ENCODE results near the gene METTL23. TPM values are rescaled to one million over a fixed set of nuclear protein-coding genes. Genes with fewer than 3 reads are reported as not detected.
"Not testable (repeated sequence)": the region's sequence is repeated elsewhere in the genome, so short reads cannot be mapped to it uniquely, and the experiment has no call there.

The METTL23 gene
- polyA plus RNA-seq, 3 donors, result 39.1 to 45.1 (median 40.8) TPM

GRCh38 chr17:76740329-76741118 is 13.9 kb downstream of the METTL23 start:
- DNase-seq (ENCODE audit: extremely low read depth in 1 of 11, low read depth in 9 of 11, low spot score in 4 of 11), result no peak

DNA sequence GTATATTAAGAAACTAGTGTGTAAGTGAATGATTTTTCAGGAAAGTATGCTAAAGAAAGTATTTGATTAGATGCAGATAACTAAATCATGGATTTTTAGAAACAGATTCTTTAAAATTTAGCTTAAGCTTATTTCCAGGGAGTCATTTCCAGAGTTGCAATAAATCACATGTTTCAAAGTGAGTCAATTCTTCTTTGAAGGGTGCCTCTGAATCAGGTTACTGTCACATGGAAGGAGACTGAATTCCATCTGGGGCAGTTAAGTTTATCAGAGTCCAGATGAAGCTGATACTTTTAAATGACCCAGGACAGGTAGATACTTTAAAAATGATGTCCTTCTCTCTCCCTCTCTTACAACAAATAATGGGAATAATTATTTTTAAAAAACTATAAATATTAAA is 16.3 kb downstream of the METTL23 start:
- DNase-seq (ENCODE audit: extremely low read depth in 1 of 11, low read depth in 9 of 11, low spot score in 4 of 11), result no peak

GRCh38 chr17:76744747-76745146 is 18.1 kb downstream of the METTL23 start:
- DNase-seq (ENCODE audit: extremely low read depth in 1 of 11, low read depth in 9 of 11, low spot score in 4 of 11), result no peak

DNA sequence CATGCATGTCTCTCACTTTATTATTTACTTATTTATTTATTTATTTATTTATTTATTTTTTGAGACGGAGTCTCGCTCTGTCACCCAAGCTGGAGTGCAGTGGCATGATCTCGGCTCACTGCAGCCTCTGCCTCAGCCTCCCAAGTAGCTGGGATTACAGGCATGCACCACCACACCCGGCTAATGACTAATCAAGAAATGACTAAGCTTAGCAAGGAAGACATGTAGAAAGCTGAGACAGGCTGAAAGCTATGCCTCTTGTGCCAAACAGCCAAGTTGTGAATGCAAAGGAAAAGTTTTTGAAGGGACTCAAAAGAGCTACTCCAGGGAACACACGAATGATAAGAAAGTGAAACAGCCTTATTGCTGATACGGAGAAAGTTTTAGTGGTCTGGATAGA is 19.1 kb downstream of the METTL23 start:
- DNase-seq (ENCODE audit: extremely low read depth in 1 of 11, low read depth in 9 of 11, low spot score in 4 of 11), result not testable (repeated sequence)

- DNase-seq (ENCODE audit: extremely low read depth in 1 of 11, low read depth in 9 of 11, low spot score in 4 of 11), result no peak
These were observed 21.2 kb downstream of the METTL23 start for GRCh38 chr17:76747716-76748363.

DNA sequence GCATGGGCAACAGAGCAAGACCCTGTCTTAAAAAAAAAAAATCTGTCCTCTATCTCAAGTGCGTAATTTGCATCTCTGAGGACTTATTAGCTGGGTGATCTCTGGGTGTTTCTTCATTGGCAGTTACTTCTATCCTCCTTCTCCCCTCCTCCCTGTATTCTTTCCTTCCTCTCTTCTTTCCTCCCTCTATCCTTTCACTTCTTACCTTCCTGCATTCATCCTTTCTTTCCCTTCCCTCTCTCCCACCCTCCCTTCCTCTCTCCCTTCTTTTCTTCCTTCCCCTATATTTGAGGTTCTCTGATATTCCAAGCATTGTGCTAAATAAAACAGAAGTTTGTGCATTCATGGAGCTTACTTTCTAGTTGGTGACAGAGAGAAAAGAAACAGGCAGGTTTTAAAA is 22.0 kb downstream of the METTL23 start:
- no peak for DNase-seq (ENCODE audit: extremely low read depth in 1 of 11, low read depth in 9 of 11, low spot score in 4 of 11)

DNA sequence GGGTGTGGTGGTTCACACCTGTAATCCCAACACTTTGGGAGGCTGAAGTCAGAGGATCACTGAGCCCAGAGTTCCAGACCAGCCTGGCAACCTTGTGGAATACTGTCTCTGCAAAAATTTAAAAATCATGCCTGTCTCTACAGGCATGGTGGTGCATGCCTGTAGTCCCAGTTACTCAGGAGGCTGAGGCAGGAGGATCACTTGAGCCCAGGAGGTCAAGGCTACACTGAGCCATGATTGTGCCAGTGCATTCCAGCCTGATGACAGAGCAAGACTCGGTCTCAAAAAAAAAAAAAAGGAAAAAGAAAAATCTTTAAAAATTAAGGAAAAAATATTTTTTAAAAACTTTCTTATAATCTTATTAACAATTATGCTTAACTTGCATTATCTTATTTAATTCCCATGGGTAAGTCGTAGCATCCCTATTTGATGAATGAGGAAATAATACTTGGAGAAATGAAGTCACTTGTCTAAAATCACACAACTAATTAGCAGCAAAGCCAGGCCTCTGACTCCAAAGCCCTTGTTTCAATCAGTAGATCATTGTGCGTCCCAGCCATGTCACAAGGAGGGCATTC is 24.9 kb downstream of the METTL23 start:
- no peak for DNase-seq (ENCODE audit: extremely low read depth in 1 of 11, low read depth in 9 of 11, low spot score in 4 of 11)

DNA sequence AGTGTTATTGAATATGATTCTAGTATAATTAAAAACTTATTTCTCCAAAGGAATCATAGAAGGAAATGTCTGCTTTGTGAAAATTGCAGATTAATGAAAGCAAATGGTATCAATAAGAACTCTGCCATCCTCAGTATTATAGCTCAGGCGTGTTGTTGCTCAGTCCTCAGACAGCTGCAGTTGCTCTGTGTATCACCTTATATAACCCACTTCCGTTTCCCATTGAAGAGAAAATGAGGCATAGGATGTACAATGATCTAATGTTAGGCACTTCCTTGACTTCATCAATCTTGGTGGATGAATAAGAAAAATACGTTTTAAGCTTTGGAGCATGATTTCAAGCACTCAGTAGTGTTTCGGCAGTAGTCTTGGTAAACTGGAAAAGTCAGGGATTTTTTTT is 25.4 kb downstream of the METTL23 start:
- DNase-seq (ENCODE audit: extremely low read depth in 1 of 11, low read depth in 9 of 11, low spot score in 4 of 11), result no peak

GRCh38 chr17:76753061-76753961 is 26.7 kb downstream of the METTL23 start:
- no peak for DNase-seq (ENCODE audit: extremely low read depth in 1 of 11, low read depth in 9 of 11, low spot score in 4 of 11)

GRCh38 chr17:76755285-76755684 is 28.6 kb downstream of the METTL23 start:
- DNase-seq (ENCODE audit: extremely low read depth in 1 of 11, low read depth in 9 of 11, low spot score in 4 of 11), result no peak

GRCh38 chr17:76757256-76757655 is 30.6 kb downstream of the METTL23 start:
- DNase-seq (ENCODE audit: extremely low read depth in 1 of 11, low read depth in 9 of 11, low spot score in 4 of 11), result no peak

GRCh38 chr17:76758570-76758969 is 31.9 kb downstream of the METTL23 start:
- DNase-seq (ENCODE audit: extremely low read depth in 1 of 11, low read depth in 9 of 11, low spot score in 4 of 11), result no peak

DNA sequence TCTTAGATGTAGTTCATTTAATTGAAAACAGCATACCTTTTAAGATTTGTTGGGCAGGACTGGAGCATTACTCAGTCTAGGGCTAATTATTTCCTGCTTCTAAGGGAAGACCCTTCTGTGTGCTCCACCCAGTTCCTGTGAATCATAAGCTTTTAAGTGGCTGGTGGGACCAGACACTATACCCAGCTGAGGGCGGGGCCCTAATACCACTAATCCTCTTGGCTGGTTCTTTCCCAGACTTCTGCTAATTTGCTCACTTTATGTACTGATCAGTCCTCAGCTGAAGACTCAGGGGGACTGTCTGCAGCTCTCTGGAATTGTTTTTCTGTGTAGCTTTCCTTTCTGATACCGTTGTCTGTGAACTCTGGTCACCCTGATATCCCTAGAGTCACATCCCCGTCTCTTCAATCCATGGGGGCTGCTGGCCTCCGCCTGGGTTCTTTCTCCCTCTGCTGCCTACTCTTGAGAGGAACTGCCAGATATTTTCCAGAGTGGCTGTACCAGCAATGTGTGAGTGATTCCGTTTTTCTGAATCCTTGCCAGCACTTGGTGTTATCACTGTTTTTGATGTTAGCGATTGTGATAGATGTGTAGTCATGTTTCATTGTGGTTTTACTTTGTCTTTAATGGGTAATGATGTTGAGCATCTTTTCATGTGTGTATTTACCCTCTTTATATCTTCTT is 46.3 kb downstream of the METTL23 start:
- DNase-seq (ENCODE audit: extremely low read depth in 1 of 11, low read depth in 9 of 11, low spot score in 4 of 11), result no peak

GRCh38 chr17:76775021-76775600 is 48.5 kb downstream of the METTL23 start:
- peak in 1 of 11 donors; percentile 19 for DNase-seq (ENCODE audit: extremely low read depth in 1 of 11, low read depth in 9 of 11, low spot score in 4 of 11)

DNA sequence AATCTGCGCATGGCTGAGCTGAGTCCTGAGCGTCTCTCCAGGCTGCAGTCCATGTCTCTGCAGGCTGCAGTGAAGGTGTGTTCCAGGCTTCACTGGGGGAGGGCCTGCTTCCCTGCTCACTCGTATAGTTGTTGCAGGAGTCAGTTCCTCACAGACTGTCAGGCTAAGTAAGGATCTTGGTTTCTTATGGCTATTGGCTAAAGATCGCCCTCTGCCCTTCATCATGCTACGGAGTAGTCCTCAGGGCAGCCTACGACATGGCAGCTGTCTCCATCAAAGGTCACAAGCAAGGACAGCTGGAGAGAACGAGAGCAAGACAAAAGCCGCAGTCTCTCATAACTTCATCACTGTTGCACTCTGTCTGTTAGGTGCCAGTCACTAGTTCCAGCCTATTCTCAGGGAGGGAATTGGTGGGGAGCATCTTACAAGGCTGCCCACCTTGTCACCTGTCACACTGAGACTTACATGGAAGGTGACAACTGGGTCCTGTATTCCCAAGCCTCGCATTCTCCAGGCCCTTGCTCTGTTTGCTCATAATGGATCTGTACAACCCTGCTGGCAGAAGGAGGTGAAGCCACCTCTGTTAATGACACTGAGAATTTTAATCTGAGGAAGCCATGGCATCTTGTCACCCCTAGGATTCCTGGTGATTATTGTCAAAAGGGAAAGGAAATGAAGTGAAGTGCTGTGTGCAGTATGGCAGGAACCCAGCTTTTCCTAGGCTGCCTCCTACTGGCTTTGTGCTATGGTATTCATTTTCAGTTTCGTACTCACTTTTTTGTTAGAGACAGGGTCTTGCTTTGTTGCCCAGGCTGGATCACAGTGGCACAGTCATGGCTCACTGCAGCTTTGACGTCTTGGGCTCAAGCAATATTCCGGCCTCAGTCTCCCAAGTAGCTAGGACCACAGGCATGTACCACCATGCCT is 54.7 kb downstream of the METTL23 start:
- DNase-seq (ENCODE audit: extremely low read depth in 1 of 11, low read depth in 9 of 11, low spot score in 4 of 11), result no peak

DNA sequence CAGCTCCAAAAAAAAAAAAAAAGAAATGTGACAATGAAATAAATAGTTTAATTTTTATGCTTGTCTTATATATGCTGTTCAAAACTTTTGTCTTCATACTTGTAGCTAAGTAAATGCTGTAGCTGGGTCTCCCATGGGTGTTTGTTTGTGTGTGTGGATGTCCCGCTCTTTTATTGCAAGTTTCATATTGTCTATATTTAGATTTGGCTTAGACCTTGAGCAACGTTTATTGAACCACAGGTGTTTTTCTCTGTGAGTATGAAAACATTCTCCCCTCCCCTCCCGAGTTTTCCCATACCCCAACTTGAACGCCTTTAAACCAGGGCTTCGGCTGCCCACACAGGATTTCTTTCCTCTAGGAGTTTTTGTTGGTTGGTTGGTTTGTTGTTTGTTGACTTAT is 56.5 kb downstream of the METTL23 start:
- DNase-seq (ENCODE audit: extremely low read depth in 1 of 11, low read depth in 9 of 11, low spot score in 4 of 11), result no peak
